GM21423 (cell line): ENCODE data around the gene IGFL2.
"Not testable (repeated sequence)": the region's sequence is repeated elsewhere in the genome, so short reads cannot be mapped to it uniquely, and the experiment has no call there.

Source experiments
- ATAC-seq: cut with Tn5 transposase; IDR thresholded peaks from one replicate; pipeline ENCODE4 v1.9.1; 2021; ENCODE audit warnings: mild to moderate bottlenecking, moderate library complexity; ENCODE audit not compliant: unreplicated experiment

Gene IGFL2

DNA sequence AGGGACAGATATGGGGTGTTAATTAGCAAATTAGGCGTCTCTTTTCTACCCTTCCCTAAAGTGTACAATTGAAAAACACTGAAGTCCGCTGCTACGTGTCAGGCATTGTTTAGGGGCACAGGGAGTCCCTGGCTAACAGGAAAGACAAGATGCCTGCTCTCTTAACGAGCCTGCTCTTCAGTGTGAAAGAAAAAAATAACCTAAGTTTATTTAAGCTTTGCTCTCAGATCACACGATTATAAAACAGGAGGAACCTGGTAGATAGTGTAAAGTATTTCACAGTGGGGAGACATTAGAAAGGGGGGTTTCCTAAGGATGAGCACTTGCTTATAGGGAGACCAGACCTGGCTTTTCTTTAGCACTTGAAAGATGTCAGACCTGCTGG is 38.7 kb downstream of the IGFL2 start:
- no peak for ATAC-seq

DNA sequence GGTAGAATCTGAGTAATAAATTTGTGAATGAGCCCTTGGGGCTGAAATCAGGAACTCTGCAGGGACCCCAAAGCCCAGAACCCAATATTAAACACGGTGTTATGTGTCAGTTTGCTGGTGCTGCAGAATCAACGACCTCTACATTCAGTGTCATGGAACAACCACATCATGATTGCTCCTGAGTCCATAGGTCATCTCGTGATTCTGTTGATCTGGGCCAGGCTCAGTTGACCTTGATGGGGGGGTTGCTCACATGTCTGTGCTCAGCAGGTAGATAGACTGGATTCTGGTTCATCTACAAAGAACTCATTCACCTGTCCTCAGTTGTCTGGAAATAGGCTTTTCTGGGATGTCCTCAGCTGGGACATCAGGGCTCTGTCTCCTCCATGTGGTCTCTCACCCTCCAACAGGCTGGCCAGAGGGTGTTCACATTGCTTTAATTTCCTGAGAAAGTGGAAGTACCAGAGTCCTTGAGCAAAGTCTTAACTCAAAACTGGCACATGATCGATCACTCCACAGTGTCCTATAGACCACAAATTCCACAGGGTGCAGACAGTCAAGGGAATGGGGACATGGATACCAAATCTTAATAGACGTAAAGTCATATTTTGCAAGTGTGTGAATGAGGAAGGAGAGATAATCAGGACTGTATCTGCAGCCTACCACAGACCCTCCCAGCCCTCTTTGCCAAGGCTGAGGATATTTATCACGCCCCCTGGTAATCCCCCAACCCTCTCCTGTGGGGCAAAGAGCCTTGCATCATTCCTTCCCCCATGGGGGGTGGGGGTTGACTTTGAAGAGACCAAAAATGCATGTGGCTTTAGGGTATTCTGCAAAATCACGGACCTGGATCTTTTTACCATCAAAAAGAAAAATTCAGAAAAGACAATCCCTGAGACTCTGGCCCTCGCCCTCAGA is 42.2 kb downstream of the IGFL2 start:
- ATAC-seq, result no peak

GRCh38 chr19:46191356-46191755 is 43.3 kb downstream of the IGFL2 start:
- no peak for ATAC-seq

DNA sequence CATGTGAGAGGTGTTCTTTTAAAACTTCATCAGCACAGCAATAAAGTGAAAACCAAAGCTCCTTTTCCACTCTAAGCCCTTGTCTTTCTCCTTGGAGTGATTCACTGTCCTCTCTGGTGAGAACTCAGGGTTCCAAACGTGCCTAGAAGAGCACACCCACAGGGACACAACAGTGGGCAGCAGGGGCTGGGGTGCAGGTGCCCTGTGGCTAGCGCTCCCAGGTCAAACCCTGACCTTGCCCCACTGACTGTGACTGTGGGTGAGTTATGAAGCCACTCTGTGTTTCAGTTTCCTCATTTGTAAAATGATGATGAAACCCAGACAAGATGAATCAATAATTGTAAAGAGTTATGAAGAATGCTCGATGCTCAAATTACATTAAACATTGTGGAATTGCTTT is 43.9 kb downstream of the IGFL2 start:
- ATAC-seq, result no peak

DNA sequence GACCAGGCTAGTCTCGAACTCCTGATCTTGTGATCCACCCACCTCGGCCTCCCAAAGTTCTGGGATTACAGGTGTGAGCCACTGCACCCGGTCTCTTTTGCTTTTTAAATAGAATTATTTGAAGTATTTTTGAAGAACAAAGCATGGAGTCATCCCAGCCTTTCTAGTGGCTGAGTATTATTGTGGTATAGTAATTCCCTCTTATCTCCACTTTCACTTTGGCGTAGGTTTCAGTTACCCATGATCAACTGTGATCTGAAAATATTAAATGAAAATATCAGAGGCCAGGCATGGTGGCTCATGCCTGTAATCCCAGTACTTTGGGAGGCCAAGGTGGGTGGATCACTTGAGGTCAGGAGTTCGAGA is 44.6 kb downstream of the IGFL2 start:
- not testable (repeated sequence) for ATAC-seq

DNA sequence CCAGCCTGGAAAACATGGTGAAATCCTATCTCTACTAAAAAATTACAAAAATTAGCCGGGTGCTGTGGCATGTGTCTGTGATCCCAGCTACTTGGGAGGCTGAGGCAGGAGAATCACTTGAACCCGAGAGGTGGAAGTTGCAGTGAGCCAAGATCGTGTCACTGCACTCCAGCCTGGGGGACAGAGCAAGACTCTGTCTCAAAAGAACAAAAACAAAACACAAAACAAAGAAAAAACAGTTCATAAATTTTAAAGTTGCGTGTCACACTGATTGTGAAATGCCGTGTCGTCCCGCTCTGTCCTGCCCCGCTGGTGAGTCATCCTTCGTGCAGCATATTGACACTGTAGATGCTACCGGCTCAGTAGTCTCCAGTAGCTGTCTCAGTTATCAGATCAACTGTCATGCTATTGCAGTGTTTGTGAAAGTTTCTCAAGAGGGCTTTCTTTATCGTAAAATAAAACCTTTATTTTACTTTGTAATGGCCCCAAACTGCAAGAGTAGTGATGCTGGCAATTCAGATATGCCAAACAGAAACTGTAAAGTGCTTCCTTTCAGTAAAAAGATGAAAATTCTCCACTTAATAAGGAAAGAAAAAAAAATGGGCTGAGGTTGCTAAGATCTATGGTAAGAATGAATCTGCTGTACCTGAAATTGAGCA is 45.1 kb downstream of the IGFL2 start:
- ATAC-seq, result no peak

DNA sequence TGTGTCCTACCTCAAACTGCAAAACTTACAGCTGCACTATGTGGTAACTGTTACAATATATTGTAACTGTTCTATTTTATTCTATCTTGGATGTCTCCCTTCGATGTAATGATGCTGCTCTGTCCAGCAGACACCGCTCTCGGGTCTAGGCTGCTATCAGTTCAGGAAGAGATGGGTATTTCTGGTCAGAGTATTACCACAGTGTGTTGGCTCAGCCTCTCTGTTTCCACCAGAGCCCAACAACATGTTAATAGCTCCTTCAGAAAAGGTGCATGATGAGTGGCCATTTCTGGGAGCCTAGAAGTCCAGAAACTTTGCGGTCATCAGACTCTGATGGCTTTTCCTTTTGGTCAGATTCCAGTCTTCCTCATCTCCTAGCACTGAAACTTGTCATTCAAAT is 45.6 kb downstream of the IGFL2 start:
- no peak for ATAC-seq

- ATAC-seq, result no peak
Observed at GRCh38 chr19:46195104-46195503, 47.1 kb downstream of the IGFL2 start.

DNA sequence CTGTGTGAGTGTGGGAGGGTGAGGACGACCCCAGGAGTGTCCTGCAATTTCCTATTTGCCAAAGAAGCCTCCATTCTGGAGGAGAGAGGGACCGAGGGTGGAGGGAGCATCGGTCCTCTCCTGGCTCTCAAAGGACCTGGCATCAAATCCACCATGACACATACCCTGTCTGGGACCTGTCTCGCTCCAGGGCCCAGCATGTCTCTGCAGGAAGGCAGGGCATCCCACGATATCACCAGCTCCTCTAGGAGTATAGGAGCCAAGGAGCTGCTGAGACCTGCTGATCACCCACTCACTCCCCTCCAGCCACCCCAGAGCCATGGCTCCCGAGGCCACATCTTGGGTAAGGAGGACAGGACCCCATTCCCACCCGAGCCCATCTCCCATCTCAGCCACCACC is 47.9 kb downstream of the IGFL2 start:
- ATAC-seq, result not testable (repeated sequence)

DNA sequence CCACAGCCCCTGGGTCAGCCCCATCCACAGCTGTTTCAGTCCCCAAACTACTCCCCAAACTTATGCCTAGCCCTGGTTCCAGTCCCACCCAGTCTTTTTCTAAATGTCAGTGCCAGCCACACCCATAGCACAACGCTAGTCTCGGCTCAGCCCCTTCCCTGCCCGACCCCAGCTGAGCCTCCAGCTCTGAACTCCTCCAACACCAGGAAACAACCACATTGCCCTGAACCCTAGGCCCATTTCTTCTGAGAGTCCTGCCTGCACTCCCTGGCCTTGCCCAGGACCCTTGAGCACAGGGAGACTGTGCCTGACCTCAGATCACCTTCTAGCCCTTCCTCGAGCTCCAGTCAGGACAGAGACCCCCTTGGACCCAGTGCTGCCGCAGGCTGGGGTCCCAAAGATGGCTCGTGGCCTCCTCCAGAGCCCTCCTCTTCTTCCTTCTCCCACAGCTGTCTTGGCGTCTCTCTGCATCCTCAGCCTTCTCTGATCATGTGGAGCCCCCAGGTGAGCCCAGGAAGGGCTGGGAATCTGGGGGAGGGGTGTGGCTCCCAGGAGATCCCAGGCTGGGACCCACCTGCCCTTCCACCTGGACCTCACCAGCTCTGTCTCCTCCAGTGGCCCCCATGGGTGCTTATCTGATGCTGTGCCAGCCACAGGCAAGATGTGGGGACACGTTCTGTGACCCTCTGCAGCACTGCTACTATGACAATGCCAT is 48.5 kb downstream of the IGFL2 start:
- no peak for ATAC-seq

DNA sequence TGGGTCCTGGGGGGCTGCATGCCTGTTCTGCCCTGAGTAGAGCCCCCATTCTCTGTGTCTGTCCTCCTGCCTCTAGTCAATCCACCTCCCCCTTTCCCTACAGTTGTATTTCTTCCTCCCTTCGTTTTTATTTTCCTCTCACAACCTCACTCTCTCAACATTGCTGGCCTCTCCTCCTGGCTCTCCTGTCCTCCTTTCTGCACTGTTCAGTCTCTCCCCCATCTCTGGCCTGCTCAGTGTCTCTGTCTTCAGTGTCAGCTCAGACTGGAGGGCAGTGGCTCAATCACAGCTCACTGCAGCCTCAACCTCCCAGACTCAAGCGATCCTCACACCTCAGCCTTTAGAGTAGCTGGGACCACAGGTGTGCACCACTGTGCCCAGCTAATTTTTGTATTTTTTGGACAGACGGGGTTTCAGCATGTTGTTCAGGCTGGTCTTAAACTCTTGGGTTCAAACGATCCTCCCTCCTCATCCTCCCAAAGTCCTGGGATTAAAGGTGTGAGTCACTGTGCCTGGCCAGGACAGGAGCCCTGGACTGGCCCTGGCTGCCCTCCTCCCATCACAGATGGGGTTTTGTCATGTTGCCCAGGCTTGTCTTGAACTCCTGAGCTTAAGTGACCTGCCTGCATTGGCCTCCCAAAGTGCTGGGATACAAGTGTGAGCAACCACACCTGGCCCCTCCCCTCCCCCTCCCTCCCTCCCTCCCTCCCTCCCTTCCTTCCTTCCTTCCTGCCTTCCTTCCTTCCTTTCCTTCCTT is 49.5 kb downstream of the IGFL2 start:
- ATAC-seq, result no peak

DNA sequence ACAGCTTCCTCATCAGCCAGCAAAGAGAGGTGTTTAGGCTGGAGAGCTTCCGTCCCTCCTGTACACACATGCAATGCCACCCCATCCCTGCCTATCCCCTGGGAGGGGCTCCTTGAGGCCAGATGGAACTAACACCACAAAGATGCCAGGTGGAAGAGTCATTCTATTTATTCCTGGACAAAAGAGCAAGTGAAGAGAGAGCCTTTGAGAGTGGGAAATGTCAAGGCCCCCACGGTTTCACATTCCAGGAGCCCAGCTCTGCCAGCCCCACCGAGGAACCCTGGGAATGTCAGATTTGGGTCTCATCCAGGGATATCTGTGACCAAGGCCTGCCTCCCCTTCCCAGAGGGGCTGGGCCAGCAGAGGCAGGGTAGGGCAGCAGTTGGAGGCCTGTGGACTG is 50.7 kb downstream of the IGFL2 start:
- ATAC-seq, result no peak

DNA sequence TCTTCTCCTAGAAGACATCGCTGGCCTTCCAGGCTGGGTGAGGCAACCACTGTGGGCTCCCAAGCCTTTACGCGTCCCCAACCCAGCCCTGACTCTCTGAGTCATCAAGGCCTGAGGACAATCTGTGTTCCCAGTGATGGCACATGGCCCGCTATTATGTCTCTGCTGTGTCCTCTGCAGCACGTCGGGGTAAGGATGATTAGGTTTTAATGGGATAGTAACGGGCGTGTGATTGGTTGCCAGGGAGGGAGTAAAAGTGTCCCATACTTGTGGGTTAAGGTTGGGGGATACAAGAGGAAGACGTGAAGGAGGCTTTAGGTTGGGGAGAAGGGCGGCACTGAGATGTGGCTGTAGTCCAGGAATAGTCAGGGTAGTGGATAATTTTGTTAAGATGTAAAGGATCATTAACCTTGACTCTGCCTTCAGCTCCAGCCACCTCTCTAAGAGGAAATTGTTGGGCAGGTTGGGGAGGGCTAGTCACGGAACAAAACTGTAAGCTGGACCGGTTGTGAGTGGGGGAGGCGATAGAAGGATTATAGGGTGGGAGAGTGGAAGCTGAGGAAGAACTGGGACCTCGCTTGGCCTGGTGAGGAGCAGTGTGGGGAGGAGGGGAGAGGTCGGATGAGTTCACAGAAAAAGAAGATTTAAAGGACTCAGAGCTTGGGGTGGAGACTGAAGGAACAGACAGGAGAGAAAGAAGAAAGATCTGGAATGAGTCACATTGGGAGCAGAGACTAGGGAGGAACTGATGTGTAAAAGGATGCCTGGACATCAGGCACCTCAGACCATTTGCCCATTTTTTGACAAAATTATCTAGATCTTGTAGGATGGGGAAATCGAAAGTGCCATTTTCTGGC is 53.6 kb downstream of the IGFL2 start:
- no peak for ATAC-seq

GRCh38 chr19:46202426-46202825 is 54.4 kb downstream of the IGFL2 start:
- no peak for ATAC-seq

- no peak for ATAC-seq
Observed at GRCh38 chr19:46202872-46203860, 55.1 kb downstream of the IGFL2 start.

DNA sequence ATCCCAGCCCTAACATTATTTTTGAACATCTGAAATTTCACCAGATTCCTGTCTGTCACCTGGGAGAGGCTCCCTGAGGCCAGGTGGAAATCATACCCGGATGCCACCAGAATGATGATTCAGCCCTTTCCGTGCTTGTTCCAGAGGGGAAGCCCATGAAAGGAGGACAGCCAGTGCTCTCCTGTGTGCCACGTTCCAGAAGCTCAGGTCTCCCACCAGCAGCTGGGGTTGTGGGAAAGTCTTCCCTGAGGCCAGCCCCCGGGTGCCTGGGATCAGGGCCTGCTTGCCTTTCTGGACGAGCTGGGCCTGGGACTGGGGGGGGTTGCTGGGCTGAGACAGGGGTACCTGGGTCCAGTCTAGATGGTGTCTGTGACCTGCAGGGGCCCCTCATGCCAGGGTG is 56.0 kb downstream of the IGFL2 start:
- ATAC-seq, result no peak

DNA sequence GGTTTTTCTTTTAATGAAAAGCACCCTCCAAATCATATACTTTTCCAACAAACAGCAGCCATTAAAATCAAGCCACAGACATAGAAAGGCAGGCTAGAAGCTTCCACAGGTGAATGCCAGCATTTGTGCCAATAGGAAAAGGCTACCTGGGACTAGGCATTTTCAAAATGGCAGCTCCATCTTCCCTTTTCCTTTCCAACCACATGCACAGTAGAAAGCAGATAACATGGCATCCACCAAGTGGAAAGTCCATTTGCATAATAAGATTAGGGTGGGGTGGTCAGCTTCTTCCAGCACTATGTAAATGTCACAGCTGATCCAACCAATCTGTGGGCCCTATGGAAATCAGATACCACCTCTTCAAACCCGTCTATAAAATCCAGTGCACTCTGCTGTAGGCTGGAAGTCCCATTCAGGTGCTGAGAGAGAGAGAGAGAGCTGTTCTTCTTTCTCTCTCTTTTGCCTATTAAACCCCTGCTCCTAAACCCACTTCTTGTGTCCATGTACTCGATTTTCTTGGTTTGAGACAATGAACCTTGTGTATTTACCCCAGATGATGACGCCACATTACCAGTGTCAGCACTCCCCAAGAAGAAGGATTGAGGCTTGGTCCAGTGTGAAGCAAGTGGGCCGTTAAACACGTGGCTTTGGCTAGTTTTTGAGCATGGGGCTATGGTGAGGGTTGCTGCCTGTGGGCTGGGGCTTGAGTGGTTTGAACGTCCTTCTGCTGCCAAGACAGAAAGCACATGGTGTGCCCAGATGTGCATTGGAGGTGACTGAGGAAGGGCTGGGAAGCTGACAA is 57.3 kb downstream of the IGFL2 start:
- ATAC-seq, result no peak

DNA sequence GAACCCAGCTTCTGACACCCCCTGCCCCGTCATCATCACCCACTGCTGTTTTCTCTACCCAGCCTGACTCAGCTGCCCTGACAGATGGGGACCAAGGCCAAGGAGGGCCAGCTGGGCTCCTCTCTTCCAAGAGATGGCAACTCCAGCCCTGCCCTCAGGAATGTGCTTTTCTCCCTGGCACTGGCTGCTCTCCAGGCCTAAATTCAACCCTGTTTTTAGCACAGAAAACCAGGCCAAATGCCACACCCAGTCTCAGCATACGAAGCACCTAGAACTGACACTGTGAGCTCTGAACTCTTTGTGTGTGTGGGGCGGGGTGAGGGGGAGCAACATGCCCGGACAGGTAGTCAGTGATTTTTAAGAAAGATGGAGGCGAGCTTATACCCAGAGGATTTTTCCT is 58.1 kb downstream of the IGFL2 start:
- ATAC-seq, result no peak
